Gastroesophageal sphincter (tissue), 3 donors: Measurements from ENCODE around the gene CFAP119.

Experiments used
- POLR2AphosphoS5 ChIP-seq: sonication (generic); formaldehyde crosslinking; IDR thresholded peaks from one replicate; pipeline ENCODE4 v1.6.1; 2017; ENCODE audit warnings: antibody characterized with exemption
- TF ChIP-seq, protein P1 (sequence below), 4 experiments: fragments of 200-600 bp in 2 of 4; fragments of 450-650 bp in 2 of 4; sonication (generic) in 1 of 4; IDR thresholded peaks; one replicate each; pipeline ENCODE4 v1.5.1; 2017 to 2019; ENCODE audit warnings: antibody characterized with exemption in 4 of 4, mild to moderate bottlenecking in 2 of 4, moderate library complexity in 2 of 4

DNA sequence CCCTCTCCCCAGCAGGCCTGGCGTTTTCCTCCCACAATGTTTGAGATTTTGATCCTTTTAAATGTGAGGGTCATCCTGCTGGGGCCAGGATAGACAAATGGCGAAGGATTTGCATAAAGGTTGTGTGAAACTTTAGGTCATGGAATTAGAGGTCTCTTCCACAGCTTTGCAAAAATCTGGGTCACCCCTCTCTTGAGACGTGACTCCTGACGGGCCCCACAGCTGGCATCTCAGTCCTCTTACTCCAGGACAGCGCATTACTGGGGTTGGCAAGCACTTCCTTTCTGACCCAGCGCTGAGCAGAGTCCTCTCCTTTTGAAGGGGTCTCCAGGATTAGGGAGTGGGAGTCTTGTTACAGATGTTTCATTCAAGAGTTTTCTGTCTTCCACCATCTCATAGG lies 17.7 kb upstream of the CFAP119 start:
- TF ChIP-seq, protein P1, sequence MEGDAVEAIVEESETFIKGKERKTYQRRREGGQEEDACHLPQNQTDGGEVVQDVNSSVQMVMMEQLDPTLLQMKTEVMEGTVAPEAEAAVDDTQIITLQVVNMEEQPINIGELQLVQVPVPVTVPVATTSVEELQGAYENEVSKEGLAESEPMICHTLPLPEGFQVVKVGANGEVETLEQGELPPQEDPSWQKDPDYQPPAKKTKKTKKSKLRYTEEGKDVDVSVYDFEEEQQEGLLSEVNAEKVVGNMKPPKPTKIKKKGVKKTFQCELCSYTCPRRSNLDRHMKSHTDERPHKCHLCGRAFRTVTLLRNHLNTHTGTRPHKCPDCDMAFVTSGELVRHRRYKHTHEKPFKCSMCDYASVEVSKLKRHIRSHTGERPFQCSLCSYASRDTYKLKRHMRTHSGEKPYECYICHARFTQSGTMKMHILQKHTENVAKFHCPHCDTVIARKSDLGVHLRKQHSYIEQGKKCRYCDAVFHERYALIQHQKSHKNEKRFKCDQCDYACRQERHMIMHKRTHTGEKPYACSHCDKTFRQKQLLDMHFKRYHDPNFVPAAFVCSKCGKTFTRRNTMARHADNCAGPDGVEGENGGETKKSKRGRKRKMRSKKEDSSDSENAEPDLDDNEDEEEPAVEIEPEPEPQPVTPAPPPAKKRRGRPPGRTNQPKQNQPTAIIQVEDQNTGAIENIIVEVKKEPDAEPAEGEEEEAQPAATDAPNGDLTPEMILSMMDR (IDR thresholded peaks at IDR 0.05) = no peak
- TF ChIP-seq POLR2AphosphoS5 = no peak
